H9 (cell line): ENCODE measurements around the gene PHF10. TPM values are rescaled to one million over a fixed set of nuclear protein-coding genes. Genes with fewer than 3 reads are reported as not detected.
A peak's percentile ranks its signal among the peaks of the same experiment; 100 is the strongest.

Experiments
- DNase-seq: peaks from one replicate; pipeline ENCODE4 v3.0.0-alpha.2; 2017
- H2AFZ ChIP-seq: one replicate; pipeline ENCODE4 v1.6.1; 2013; ENCODE audit warnings: mild to moderate bottlenecking, low read length, control low read depth, moderate library complexity
- H2AK5ac ChIP-seq: 2 replicates; pipeline ENCODE4 v1.6.1; 2013; ENCODE audit warnings: low read length, control low read depth, mixed read lengths; ENCODE audit not compliant: insufficient read length
- H2BK120ac ChIP-seq: one replicate; pipeline ENCODE4 v1.6.1; 2013; ENCODE audit warnings: low read depth, mild to moderate bottlenecking, low read length, control low read depth, inconsistent platforms; ENCODE audit not compliant: poor library complexity, severe bottlenecking
- H2BK12ac ChIP-seq: 2 replicates; pipeline ENCODE4 v1.6.1; 2013; ENCODE audit warnings: low read length, control low read depth, mixed read lengths, low read depth; ENCODE audit not compliant: insufficient read length
- H2BK15ac ChIP-seq: 2 replicates; pipeline ENCODE4 v1.6.1; 2013; ENCODE audit warnings: low read depth, low read length, control low read depth
- H2BK20ac ChIP-seq: one replicate; pipeline ENCODE4 v1.6.1; 2013; ENCODE audit warnings: low read depth, mild to moderate bottlenecking, low read length, control low read depth, inconsistent platforms; ENCODE audit not compliant: poor library complexity, severe bottlenecking
- H2BK5ac ChIP-seq: 2 replicates; pipeline ENCODE4 v1.6.1; 2013; ENCODE audit warnings: low read length, control low read depth, mixed read lengths; ENCODE audit not compliant: insufficient read length
- H3K14ac ChIP-seq: 2 replicates; pipeline ENCODE4 v1.6.1; 2013; ENCODE audit warnings: low read length, control low read depth; ENCODE audit not compliant: insufficient read depth
- H3K18ac ChIP-seq: 2 replicates; pipeline ENCODE4 v1.6.1; 2013; ENCODE audit warnings: low read depth, mild to moderate bottlenecking, mixed read lengths, low read length, control low read depth; ENCODE audit not compliant: insufficient read length
- H3K23ac ChIP-seq: 2 replicates; pipeline ENCODE4 v1.6.1; 2013; ENCODE audit warnings: low read length, control low read depth, mixed read lengths, low read depth; ENCODE audit not compliant: insufficient read length
- H3K23me2 ChIP-seq: 2 replicates; pipeline ENCODE4 v1.6.1; 2013; ENCODE audit warnings: low read depth, mild to moderate bottlenecking, mixed read lengths, low read length, control low read depth; ENCODE audit not compliant: insufficient read length, poor library complexity, severe bottlenecking
- H3K27ac ChIP-seq: 2 replicates; pipeline ENCODE4 v1.5.1; 2013; ENCODE audit warnings: low read length, control low read depth, mixed read lengths, low read depth; ENCODE audit not compliant: insufficient read length
- H3K27me3 ChIP-seq: 2 replicates; pipeline ENCODE4 v1.6.1; 2013; ENCODE audit warnings: low read length, control low read depth, inconsistent platforms; ENCODE audit not compliant: insufficient read depth
- H3K4ac ChIP-seq: 2 replicates; pipeline ENCODE4 v1.6.1; 2013; ENCODE audit warnings: low read depth, mild to moderate bottlenecking, control low read depth, inconsistent platforms, low read length, moderate library complexity
- H3K4me1 ChIP-seq: 2 replicates; pipeline ENCODE4 v1.6.1; 2013; ENCODE audit warnings: low read length, control low read depth, inconsistent platforms; ENCODE audit not compliant: insufficient read depth
- H3K4me2 ChIP-seq: 2 replicates; pipeline ENCODE4 v1.6.1; 2013; ENCODE audit warnings: low read length, control low read depth, mixed read lengths; ENCODE audit not compliant: insufficient read length, insufficient read depth
- H3K56ac ChIP-seq: 2 replicates; pipeline ENCODE4 v1.6.1; 2013; ENCODE audit warnings: low read depth, mild to moderate bottlenecking, mixed read lengths, low read length, control low read depth; ENCODE audit not compliant: insufficient read length
- H3K79me1 ChIP-seq: 2 replicates; pipeline ENCODE4 v1.6.1; 2013; ENCODE audit warnings: low read depth, mild to moderate bottlenecking, moderate library complexity, low read length, control low read depth, inconsistent platforms; ENCODE audit not compliant: insufficient read depth, poor library complexity, severe bottlenecking
- H3K79me2 ChIP-seq: 2 replicates; pipeline ENCODE4 v1.6.1; 2013; ENCODE audit warnings: low read length, control low read depth, inconsistent platforms; ENCODE audit not compliant: insufficient read depth
- H3K9ac ChIP-seq: 2 replicates; pipeline ENCODE4 v1.6.1; 2013; ENCODE audit warnings: low read length, control low read depth, mixed read lengths; ENCODE audit not compliant: insufficient read length; ENCODE audit errors: extremely low read depth
- H3K9me3 ChIP-seq: one replicate; pipeline ENCODE4 v1.6.1; 2013; ENCODE audit warnings: low read depth, low read length, inconsistent platforms; ENCODE audit not compliant: control insufficient read depth
- H3T11ph ChIP-seq: one replicate; pipeline ENCODE4 v1.6.1; 2013; ENCODE audit warnings: mild to moderate bottlenecking, low read length, control low read depth, inconsistent platforms
- H4K20me1 ChIP-seq: one replicate; pipeline ENCODE4 v1.6.1; 2013; ENCODE audit not compliant: control insufficient read depth, insufficient read length, insufficient read depth
- H4K5ac ChIP-seq: 2 replicates; pipeline ENCODE4 v1.6.1; 2013; ENCODE audit warnings: low read depth, mild to moderate bottlenecking, mixed read lengths, low read length, control low read depth; ENCODE audit not compliant: insufficient read length
- H4K8ac ChIP-seq: replicated peaks from 2 replicates; pipeline ENCODE4 v1.6.1; 2013; ENCODE audit warnings: low read length, control low read depth, mixed read lengths, low read depth; ENCODE audit not compliant: insufficient read length
- H4K91ac ChIP-seq: 2 replicates; pipeline ENCODE4 v1.6.1; 2013; ENCODE audit warnings: low read depth, mild to moderate bottlenecking, moderate library complexity, mixed read lengths, low read length, control low read depth; ENCODE audit not compliant: insufficient read length
- H3K27ac Mint-ChIP-seq, 3 experiments: 2 replicates in 2 of 3; 3 replicates in 1 of 3; pipeline ENCODE4 v1.8.0; 2020 to 2021; ENCODE audit warnings: mixed read lengths in 3 of 3, mild to moderate bottlenecking in 1 of 3, moderate library complexity in 1 of 3
- H3K27me3 Mint-ChIP-seq: 2 replicates; pipeline ENCODE4 v1.8.0; 2021; ENCODE audit warnings: low read depth, mild to moderate bottlenecking, moderate library complexity, mixed read lengths
- H3K36me3 Mint-ChIP-seq, 3 experiments: 2 replicates in 2 of 3; 3 replicates in 1 of 3; pipeline ENCODE4 v1.8.0; 2020 to 2021; ENCODE audit warnings: low read depth in 3 of 3, mixed read lengths in 3 of 3; ENCODE audit not compliant: insufficient read depth in 1 of 3
- H3K4me1 Mint-ChIP-seq, 2 experiments: 2 replicates each; pipeline ENCODE4 v1.8.0; 2020; ENCODE audit warnings: mixed read lengths in 2 of 2
- H3K4me3 Mint-ChIP-seq, 2 experiments: 2 replicates in 1 of 2; 3 replicates in 1 of 2; pipeline ENCODE4 v1.8.0; 2020 to 2021; ENCODE audit warnings: mild to moderate bottlenecking in 2 of 2, mixed read lengths in 2 of 2, moderate library complexity in 1 of 2
- H3K9me3 Mint-ChIP-seq, 2 experiments: 2 replicates in 1 of 2; 3 replicates in 1 of 2; pipeline ENCODE4 v1.8.0; 2020; ENCODE audit warnings: mild to moderate bottlenecking in 2 of 2, mixed read lengths in 2 of 2, moderate library complexity in 1 of 2
- CTCF ChIP-seq: fragments of 200-600 bp; sonication (generic); conservative IDR thresholded peaks from 3 replicates; pipeline ENCODE4 v1.8.0; 2021; ENCODE audit warnings: antibody characterized with exemption, mild to moderate bottlenecking
- WGBS: extraction: QIAGEN DNeasy Blood & Tissue Kit; methylation state at CpG from one replicate; pipeline ENCODE4 v1.1.7; 2013; ENCODE audit warnings: missing lambda C conversion rate, low lambda C conversion rate, mixed read lengths; ENCODE audit not compliant: insufficient read length; ENCODE audit errors: extremely low coverage; 5-methylcytosine and 5-hydroxymethylcytosine counted together
- total RNA-seq: library from RNA; stranded (reverse); gene quantifications from 2 replicates; pipeline ENCODE4 v1.2.1, GENCODE V29; 2021

Gene PHF10
- total RNA-seq, 1 experiment from 2014 or later = 59.0 TPM

DNA sequence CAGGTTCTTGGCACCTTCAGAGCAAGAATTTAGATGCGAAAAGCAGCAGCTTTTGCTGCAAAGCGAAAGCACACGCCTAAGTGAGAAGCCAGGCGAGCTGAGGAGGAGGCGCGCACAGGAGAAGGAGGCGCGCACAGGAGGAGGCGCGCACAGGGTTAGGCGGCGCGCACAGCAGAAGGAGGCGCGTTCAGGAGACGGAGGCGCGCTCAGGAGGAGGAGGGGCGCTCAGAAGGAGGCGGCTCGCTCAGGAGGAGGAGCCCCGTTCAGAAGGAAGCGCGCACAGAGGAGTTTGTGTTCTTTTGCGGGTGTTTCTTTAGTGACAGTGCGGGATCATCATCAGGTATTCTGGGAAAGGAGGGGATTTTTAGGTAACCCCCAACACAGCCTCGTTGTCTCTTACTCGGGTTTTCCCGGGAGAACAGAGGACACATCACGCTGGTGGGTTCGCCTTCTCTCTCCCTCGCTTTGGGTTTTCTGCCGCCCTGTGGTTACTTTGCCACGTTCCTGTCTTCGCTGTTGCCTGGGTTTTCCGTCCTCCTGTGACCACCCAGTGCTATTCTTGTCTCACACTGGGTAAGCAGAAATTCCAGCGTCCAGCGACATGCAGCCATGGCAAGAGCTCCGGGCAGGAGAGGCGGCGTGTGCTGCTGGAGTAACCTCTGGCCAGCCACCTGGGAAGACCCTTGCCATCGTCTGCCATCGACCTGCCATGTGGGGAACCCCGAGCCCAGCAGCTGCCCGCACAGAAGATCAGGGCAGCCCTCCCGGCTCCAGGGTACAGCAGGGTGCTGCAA, 69.5 kb downstream of the PHF10 start:
- H4K20me1 ChIP-seq = no peaks in the 10 kb centered on the region
- H3K23me2 ChIP-seq = peaks cover 1% of the 10 kb centered on the region
- H3K14ac ChIP-seq = no peak overlapping the region
- DNase-seq = no peak
- no peaks in the 10 kb centered on the region for H3K27me3 ChIP-seq
- H3K4me1 Mint-ChIP-seq = peaks cover 6 to 7% of the 10 kb centered on the region in 2 experiments
- H3T11ph ChIP-seq = no peak overlapping the region
- peaks cover 7 to 9% of the 10 kb centered on the region in 2 experiments; a peak in 2 of 5 replicates for H3K9me3 Mint-ChIP-seq
- H2BK12ac ChIP-seq = no peak overlapping the region
- no peak overlapping the region for H3K23ac ChIP-seq
- no peak overlapping the region for H3K18ac ChIP-seq
- H3K27me3 Mint-ChIP-seq = no peaks in the 10 kb centered on the region
- no peak overlapping the region for H4K8ac ChIP-seq
- no peak overlapping the region for H3K56ac ChIP-seq
- peaks cover 9% of the 10 kb centered on the region for H3K9me3 ChIP-seq
- peak overlapping the region; percentile 14 for H3K4me2 ChIP-seq
- no peak overlapping the region for H2BK20ac ChIP-seq
- no CpG with 5 or more reads among the region's 46 CpGs for WGBS
- H2BK15ac ChIP-seq = no peak overlapping the region
- H2BK5ac ChIP-seq = no peak overlapping the region
- no peak overlapping the region for H2AK5ac ChIP-seq
- H3K79me1 ChIP-seq = no peaks in the 10 kb centered on the region
- peak; percentile 37; the same call in 2 of the 3 replicates for TF ChIP-seq CTCF
- no peak overlapping the region for H3K27ac ChIP-seq
- H3K9ac ChIP-seq = no peak overlapping the region
- no peaks in the 10 kb centered on the region for H3K79me2 ChIP-seq
- H2BK120ac ChIP-seq = no peak overlapping the region
- H3K4ac ChIP-seq = no peak overlapping the region
- H4K5ac ChIP-seq = no peak overlapping the region
- H3K4me1 ChIP-seq = no peaks in the 10 kb centered on the region
- H4K91ac ChIP-seq = no peak overlapping the region
- H2AFZ ChIP-seq = no peak overlapping the region
- H3K27ac Mint-ChIP-seq = peak overlapping the region in 1 of 3 experiments; percentile 35; a peak in 1 of 7 replicates
- H3K4me3 Mint-ChIP-seq = peak overlapping the region; percentile 66 to 80
- peaks cover 54 to 80% (median 59%) of the 10 kb centered on the region in 3 experiments for H3K36me3 Mint-ChIP-seq

Other genes with a start within 250 kb of the PHF10 start
- 38.4 and 48.7 TPM in 2 replicates for gene WDR27, start 22.5 kb downstream of the PHF10 start, total RNA-seq
- 22.2 and 23.2 TPM in 2 replicates for gene C6orf120, start 22.4 kb downstream of the PHF10 start, total RNA-seq
- 1.3 and 1.8 TPM in 2 replicates for gene DYNLT2, start 27.1 kb upstream of the PHF10 start, total RNA-seq
- gene ERMARD, start 27.1 kb upstream of the PHF10 start, total RNA-seq = 11.7 and 13.6 TPM in 2 replicates